OCI-LY1 (cell line): Measurements from ENCODE around the gene TNFRSF11A.

Experiments
- H2AFZ ChIP-seq: fragments of 200-600 bp; sonication (generic), shearing (Covaris generic); 2 replicates; pipeline ENCODE4 v1.6.0; 2014; ENCODE audit warnings: antibody characterized with exemption, mild to moderate bottlenecking, low read length
- H3F3A ChIP-seq: fragments of 200-600 bp; sonication (generic), shearing (Covaris generic); 2 replicates; pipeline ENCODE4 v1.6.0; 2014; ENCODE audit warnings: mild to moderate bottlenecking, antibody characterized with exemption, low read length, moderate library complexity; ENCODE audit not compliant: insufficient read depth
- H3K27ac ChIP-seq: fragments of 200-600 bp; sonication (generic); 2 replicates; pipeline ENCODE4 v1.5.1; 2014; ENCODE audit warnings: low read length, mixed run types, mild to moderate bottlenecking, low read depth; ENCODE audit not compliant: poor library complexity, severe bottlenecking
- H3K27me3 ChIP-seq: fragments of 200-600 bp; sonication (generic); 2 replicates; pipeline ENCODE4 v1.6.0; 2014; ENCODE audit warnings: antibody characterized with exemption, mild to moderate bottlenecking, low read length, moderate library complexity; ENCODE audit not compliant: insufficient read depth
- H3K36me3 ChIP-seq: fragments of 200-600 bp; sonication (generic); 2 replicates; pipeline ENCODE4 v1.6.1; 2014; ENCODE audit warnings: mild to moderate bottlenecking, antibody characterized with exemption, low read length, moderate library complexity, mixed read lengths; ENCODE audit not compliant: insufficient read depth
- H3K4me1 ChIP-seq: fragments of 200-600 bp; sonication (generic); 2 replicates; pipeline ENCODE4 v1.5.1; 2014; ENCODE audit warnings: mild to moderate bottlenecking, low read length, moderate library complexity; ENCODE audit not compliant: insufficient read depth, severe bottlenecking
- H3K4me2 ChIP-seq: fragments of 200-600 bp; sonication (generic), shearing (Covaris generic); 2 replicates; pipeline ENCODE4 v1.6.1; 2014; ENCODE audit warnings: low read length
- H3K4me3 ChIP-seq: fragments of 200-600 bp; sonication (generic); 2 replicates; pipeline ENCODE4 v1.5.1; 2014; ENCODE audit warnings: low read length, low read depth, mild to moderate bottlenecking, mixed read lengths; ENCODE audit not compliant: poor library complexity, severe bottlenecking
- H3K79me2 ChIP-seq: fragments of 200-600 bp; shearing (Covaris generic); 2 replicates; pipeline ENCODE4 v1.6.1; 2016; ENCODE audit warnings: mixed run types, low read length, mixed read lengths; ENCODE audit not compliant: insufficient read depth
- H3K9ac ChIP-seq: fragments of 200-600 bp; sonication (generic), shearing (Covaris generic); 2 replicates; pipeline ENCODE4 v1.6.1; 2014; ENCODE audit warnings: mild to moderate bottlenecking, low read length, mixed read lengths
- H3K9me2 ChIP-seq: fragments of 200-600 bp; sonication (generic), shearing (Covaris generic); 2 replicates; pipeline ENCODE4 v1.6.1; 2014; ENCODE audit warnings: low read depth, mild to moderate bottlenecking, low read length, mixed read lengths
- H3K9me3 ChIP-seq: fragments of 200-600 bp; shearing (Covaris generic); 2 replicates; pipeline ENCODE4 v1.6.1; 2014; ENCODE audit warnings: low read length, mixed read lengths
- H4K20me1 ChIP-seq: fragments of 200-600 bp; sonication (generic), shearing (Covaris generic); 2 replicates; pipeline ENCODE4 v1.6.0; 2016; ENCODE audit warnings: mild to moderate bottlenecking, low read length; ENCODE audit not compliant: insufficient read depth
- EZH2 ChIP-seq: fragments of 200-600 bp; sonication (generic), shearing (Covaris generic); IDR thresholded peaks from 2 replicates; pipeline ENCODE4 v1.8.0; 2017; ENCODE audit warnings: borderline replicate concordance, mixed run types, mild to moderate bottlenecking, antibody characterized with exemption, low read length, moderate library complexity, mixed read lengths
- TF ChIP-seq, protein P1 (sequence below): fragments of 200-600 bp; sonication (generic), shearing (Covaris generic); IDR thresholded peaks from 2 replicates; pipeline ENCODE4 v1.5.1; 2017; ENCODE audit warnings: mild to moderate bottlenecking, antibody characterized with exemption, low read length, moderate library complexity, mixed read lengths

TNFRSF11A gene

DNA sequence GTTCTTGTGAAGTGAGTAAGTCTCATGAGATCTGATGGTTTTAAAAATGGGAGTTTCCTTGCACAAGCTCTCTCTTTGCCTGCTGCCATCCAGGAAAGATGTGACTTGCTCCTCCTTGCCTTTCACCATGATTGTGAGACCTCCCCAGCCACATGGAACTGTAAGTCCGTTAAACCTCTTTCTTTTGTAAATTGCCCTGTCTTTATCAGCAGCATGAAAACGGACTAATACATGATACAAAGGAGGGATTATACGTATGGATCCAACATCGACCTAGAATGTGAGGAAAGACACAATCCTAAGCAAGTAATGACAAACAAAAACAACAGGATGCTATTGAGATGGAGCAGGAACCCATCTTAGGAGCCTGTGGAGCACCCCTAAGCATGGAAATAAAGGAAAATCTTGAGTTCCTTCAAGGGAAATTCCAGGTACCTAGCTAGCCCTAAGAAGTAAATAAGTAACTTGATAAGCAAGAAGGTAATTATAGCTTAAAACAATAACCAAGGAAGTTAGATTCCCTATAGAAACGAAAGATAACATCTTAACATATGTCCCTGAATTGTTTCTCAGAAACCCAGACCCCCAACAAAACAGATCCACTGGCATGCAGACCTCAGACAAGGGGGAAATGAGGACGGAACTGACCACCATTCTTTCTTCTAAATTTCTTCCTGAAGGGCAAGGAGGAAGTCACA is 1.5 kb upstream of the TNFRSF11A start:
- Histone ChIP-seq H3K79me2 (no peaks in the 10 kb centered on the region), H3K36me3 (no peaks in the 10 kb centered on the region), H4K20me1 (no peaks in the 10 kb centered on the region), H3F3A (no peaks in the 10 kb centered on the region), H3K4me2 (no peak overlapping the region), H3K27me3 (no peaks in the 10 kb centered on the region), H3K9me2 (no peaks in the 10 kb centered on the region), H3K27ac (no peak overlapping the region), H3K4me3 (no peak overlapping the region), H3K4me1 (peaks cover 19% of the 10 kb centered on the region), H2AFZ (no peak overlapping the region), H3K9ac (no peak overlapping the region), H3K9me3 (no peaks in the 10 kb centered on the region)
- TF ChIP-seq, protein P1, sequence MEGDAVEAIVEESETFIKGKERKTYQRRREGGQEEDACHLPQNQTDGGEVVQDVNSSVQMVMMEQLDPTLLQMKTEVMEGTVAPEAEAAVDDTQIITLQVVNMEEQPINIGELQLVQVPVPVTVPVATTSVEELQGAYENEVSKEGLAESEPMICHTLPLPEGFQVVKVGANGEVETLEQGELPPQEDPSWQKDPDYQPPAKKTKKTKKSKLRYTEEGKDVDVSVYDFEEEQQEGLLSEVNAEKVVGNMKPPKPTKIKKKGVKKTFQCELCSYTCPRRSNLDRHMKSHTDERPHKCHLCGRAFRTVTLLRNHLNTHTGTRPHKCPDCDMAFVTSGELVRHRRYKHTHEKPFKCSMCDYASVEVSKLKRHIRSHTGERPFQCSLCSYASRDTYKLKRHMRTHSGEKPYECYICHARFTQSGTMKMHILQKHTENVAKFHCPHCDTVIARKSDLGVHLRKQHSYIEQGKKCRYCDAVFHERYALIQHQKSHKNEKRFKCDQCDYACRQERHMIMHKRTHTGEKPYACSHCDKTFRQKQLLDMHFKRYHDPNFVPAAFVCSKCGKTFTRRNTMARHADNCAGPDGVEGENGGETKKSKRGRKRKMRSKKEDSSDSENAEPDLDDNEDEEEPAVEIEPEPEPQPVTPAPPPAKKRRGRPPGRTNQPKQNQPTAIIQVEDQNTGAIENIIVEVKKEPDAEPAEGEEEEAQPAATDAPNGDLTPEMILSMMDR: no peak
- TF ChIP-seq EZH2: no peak

DNA sequence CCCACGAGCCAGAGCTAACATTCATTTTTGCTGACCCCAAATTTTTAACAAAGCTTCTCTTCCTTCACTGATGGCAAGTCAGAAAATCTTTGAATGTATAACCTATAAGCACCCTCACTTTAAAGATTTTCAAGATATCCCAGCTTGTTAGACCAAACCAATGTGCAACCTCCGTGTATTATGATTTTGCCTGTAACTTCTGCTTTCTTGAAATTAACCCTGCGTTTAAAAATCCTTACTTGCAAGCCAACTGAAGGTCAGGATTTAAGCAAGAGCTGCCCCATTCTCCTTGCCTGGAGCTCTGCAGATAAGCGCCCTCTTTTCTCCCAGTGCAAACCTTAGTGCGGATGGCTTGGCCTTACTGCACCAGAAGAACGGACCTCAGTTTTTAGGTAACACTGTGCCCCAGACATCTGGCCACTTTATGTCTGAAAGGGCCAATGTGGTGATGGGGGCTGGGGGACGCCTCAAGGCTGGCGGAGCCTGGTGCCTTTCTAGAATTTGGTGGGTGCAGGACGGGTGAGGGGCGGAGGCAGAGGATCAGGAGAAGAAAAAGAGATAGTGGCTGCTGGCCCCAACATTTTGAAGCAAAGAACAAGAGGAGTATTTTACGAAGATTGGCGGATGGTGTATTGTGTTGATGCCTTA is 805 bp upstream of the TNFRSF11A start:
- H3K9me3 ChIP-seq: no peaks in the 10 kb centered on the region
- no peaks in the 10 kb centered on the region for H3K9me2 ChIP-seq
- H3K27me3 ChIP-seq: no peaks in the 10 kb centered on the region
- H3K36me3 ChIP-seq: no peaks in the 10 kb centered on the region
- H2AFZ ChIP-seq: no peak overlapping the region
- H4K20me1 ChIP-seq: no peaks in the 10 kb centered on the region
- no peak overlapping the region; the same call in 1 of the 2 replicates for H3K9ac ChIP-seq
- no peak overlapping the region for H3K27ac ChIP-seq
- no peaks in the 10 kb centered on the region for H3F3A ChIP-seq
- H3K4me3 ChIP-seq: peak overlapping the region; percentile 52
- peak overlapping the region; percentile 65 for H3K4me2 ChIP-seq
- no peak for TF ChIP-seq EZH2
- TF ChIP-seq, protein P1: no peak
- H3K79me2 ChIP-seq: no peaks in the 10 kb centered on the region
- peaks cover 19% of the 10 kb centered on the region for H3K4me1 ChIP-seq

DNA sequence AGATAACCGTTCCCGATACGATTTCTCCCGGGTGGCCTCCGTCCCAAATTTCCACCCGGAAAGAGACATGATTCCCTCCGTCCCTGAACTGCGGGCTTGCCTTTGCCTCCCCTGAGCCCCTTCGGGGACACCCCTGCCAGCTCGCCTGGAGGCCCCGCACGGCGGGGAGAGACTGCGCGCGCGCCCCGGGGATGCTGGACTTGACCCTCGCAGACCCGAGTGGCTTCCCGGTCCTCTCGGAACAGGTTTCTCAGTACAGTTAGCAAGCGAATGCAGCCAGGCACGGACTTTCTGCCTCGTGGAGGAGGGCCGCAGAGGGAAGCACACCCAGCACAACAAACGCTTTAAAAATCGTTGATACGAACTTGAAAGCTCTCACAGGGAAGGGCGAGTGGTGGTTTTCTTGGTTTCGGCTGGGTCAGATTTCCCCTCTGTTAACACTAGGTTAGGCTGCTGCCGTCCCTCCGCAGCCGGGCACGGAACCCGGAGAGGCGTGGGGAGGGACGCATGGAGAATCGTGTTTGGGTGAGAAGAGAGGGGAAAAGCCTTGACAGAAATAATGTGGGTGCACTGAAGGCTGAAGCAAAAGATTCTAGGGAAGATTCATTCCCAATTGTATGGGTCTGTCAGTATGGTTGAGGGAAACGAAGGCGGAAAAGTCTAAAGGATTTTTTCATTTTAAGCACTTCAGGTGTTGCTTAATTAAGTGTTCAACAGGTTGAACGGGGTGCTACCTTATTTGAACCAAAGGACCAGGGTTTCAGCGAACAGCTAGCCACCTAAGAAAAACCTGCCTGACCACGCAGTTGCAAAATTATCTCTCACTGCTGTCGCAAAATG is 916 bp downstream of the TNFRSF11A start:
- peak overlapping the region; percentile 53; the same call in 1 of the 2 replicates for H3K9ac ChIP-seq
- no peaks in the 10 kb centered on the region for H3K79me2 ChIP-seq
- no peaks in the 10 kb centered on the region for H4K20me1 ChIP-seq
- peak overlapping the region; percentile 67 for H3K4me3 ChIP-seq
- no peaks in the 10 kb centered on the region for H3F3A ChIP-seq
- H3K9me2 ChIP-seq: no peaks in the 10 kb centered on the region
- H2AFZ ChIP-seq: no peak overlapping the region
- peak overlapping the region; percentile 89 for H3K4me2 ChIP-seq
- H3K27me3 ChIP-seq: no peaks in the 10 kb centered on the region
- H3K27ac ChIP-seq: no peak overlapping the region
- peaks cover 19% of the 10 kb centered on the region for H3K4me1 ChIP-seq
- no peaks in the 10 kb centered on the region for H3K36me3 ChIP-seq
- TF ChIP-seq EZH2: no peak
- TF ChIP-seq, protein P1: no peak
- no peaks in the 10 kb centered on the region for H3K9me3 ChIP-seq
